ENCODE data around the gene ANKS4B. TPM values are rescaled to one million over a fixed set of nuclear protein-coding genes. Genes with fewer than 3 reads are reported as not detected.

ANKS4B gene
- total RNA-seq (2014; rRNA removed; shearing (Covaris generic)) = not detected in 2 replicates

GRCh38 chr16:21233521-21234150, at the start of gene ANKS4B:
ANKS4B (plus strand) TSS chr16:21233699; CDS start chr16:21233738, 39 bp downstream.

GRCh38 chr16:21211486-21211885, 22.0 kb upstream of the ANKS4B start, which contains the start of gene ZP2:
ZP2 (minus strand) TSS chr16:21211574; CDS start chr16:21211547, 27 bp downstream.

GRCh38 chr16:21277927-21278706, 44.6 kb downstream of the ANKS4B start, which contains the start of gene CRYM:
CRYM (minus strand) TSS chr16:21278290; CDS start chr16:21278251, 39 bp downstream.

Other genes with a start within 250 kb of the ANKS4B start
- 0.15 TPM in 1 of 2 replicates, not detected in the other for gene DNAH3, start 82.9 kb upstream of the ANKS4B start, total RNA-seq (2014; rRNA removed; shearing (Covaris generic))
- gene LDAF1, start 75.0 kb upstream of the ANKS4B start, total RNA-seq (2014; rRNA removed; shearing (Covaris generic)) = 0.26 and 1.3 TPM in 2 replicates
- gene ZP2, start 22.1 kb upstream of the ANKS4B start, total RNA-seq (2014; rRNA removed; shearing (Covaris generic)) = not detected in 2 replicates
- gene CRYM, start 44.6 kb downstream of the ANKS4B start, total RNA-seq (2014; rRNA removed; shearing (Covaris generic)) = 0.16 TPM in 1 of 2 replicates, not detected in the other